GM21723 (cell line): Measurements from ENCODE around the gene MYRFL.
"Not testable (repeated sequence)": the region's sequence is repeated elsewhere in the genome, so short reads cannot be mapped to it uniquely, and the experiment has no call there.

Experiments
- ATAC-seq: cut with Tn5 transposase; IDR thresholded peaks from one replicate; pipeline ENCODE4 v1.9.1; 2021; ENCODE audit warnings: mild to moderate bottlenecking, moderate library complexity; ENCODE audit not compliant: unreplicated experiment

The MYRFL gene

DNA sequence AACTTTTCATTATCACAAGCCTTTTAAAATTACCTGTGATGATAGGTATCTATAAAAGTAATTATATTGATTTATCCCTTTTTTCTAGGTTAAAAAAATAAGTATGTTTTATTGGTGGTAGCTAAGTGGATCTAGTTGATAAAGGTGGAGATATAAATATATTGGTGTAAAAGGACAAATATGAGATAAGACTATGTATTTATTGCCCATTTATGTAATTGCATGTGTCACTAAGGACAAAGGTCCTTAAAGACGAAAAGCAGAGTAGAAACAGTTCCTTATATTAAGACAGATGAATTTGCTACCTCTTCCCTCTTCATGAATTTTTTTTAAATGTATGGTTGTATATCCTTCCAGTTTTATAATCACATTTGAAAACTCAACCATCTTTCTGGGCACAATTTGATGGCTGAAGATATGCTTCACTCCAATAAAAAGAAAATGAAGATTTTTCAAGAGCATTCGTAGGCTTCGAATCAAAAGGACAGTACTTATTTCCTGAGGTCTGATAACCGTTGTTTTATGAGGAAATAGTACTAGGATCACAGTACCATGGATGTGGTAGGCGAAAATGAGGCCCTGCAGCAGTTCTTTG is at the start of gene MYRFL:
Gene MYRFL (plus strand): TSS at position 262 of the 595 bp plus-strand sequence. CDS start 291 bp downstream, at position 553.
- no peak for ATAC-seq

- ATAC-seq = no peak
Observed at GRCh38 chr12:69779928-69780327, 45.1 kb upstream of the MYRFL start.

DNA sequence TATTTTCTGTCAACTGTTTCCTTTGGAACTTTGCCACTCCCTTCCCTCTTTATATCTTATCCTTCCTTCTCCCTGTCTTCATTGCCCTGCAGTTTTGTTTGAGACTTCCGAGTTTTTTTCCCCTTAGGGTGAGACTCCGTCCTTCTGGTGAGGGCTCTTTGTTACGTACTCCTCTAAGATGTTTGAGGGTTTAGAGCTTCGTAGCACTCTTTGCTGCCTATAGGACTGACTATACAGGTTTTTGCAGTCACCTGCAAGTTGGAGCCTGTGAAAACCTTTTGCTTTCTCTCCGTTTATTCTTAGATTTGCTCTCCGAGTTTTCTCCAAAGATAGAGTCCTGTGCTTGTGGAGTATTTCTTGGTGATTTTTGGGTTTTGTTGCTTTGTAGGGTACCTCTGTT is 41.7 kb upstream of the MYRFL start:
- ATAC-seq = no peak

- ATAC-seq = no peak
Observed at GRCh38 chr12:69789351-69789750, 35.7 kb upstream of the MYRFL start.

DNA sequence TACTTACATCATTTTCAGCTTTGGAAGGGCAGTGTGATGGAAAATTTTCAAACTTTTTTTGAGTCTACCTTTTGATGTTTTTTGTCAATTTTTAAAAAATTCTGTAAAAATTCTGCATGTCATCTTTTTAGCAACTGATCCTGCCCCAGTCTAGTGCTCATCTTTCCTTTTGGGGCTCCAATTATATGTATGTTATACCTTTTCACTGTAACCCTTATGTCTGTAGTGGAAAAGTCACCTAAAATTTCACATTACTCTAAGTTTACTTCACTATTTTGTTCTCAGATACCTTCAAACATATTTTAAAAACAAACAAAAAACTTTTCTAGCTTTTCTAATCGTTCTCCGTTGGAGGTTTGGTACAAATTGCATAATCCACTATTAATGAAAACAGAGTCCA is 32.5 kb upstream of the MYRFL start:
- no peak for ATAC-seq

- ATAC-seq = not testable (repeated sequence)
Observed at GRCh38 chr12:69807101-69807897, 17.7 kb upstream of the MYRFL start.

GRCh38 chr12:69810870-69811498 is 14.0 kb upstream of the MYRFL start:
- no peak for ATAC-seq

GRCh38 chr12:69816082-69816481 is 8.9 kb upstream of the MYRFL start:
- peak; percentile 66 for ATAC-seq

DNA sequence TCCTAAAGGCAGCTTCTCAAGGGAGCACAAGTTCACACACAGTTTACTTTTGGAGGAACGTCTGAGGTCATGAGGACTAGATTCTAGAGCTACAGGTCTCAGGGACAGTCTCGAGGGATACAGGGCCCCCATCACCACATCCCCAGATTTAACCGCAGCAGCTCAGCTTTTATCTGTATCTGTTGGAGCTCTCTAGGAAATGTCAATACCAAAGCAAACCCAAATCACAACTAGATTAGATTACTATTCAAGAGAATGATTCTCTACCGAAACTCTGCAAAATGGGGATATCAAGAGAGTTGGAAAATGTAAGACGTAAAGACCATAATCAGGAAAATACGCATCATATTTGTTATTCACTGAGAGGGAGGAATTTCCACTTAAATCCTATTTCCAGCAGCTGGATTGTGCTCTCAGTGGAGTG is 4.0 kb upstream of the MYRFL start:
- ATAC-seq = no peak

- ATAC-seq = no peak
Observed at GRCh38 chr12:69821456-69822159, 3.4 kb upstream of the MYRFL start.

DNA sequence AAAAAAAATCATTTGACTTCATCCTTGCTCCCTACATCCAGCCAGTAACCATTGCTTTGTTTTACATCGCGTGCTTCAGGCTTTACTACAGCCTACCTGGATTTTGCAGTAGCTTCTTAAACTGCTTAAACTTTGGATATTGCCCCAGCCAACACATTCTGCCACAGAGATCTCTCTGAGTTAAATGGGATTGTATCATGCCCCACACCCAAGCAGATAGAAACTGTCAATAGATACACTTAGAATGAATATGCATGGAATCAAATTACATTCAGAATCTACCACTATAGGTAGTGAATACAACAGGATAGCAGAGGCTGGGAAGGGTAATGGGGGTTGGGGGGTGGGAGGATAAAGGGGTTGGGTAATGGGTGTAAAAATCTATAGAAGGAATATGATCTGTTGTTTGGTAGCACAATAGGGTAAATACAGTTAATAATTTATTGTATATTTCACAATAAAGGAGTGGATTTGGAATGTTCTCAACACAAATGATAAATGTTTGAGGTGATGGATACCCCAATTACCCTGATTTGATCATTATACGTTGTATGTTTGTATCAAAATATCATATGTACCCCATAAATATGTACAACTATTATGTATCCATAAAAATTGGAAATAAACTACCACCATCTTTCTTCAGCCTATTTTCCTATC is 2.7 kb upstream of the MYRFL start:
- no peak for ATAC-seq

GRCh38 chr12:69824028-69824427 is 999 bp upstream of the MYRFL start:
- no peak for ATAC-seq

- ATAC-seq = no peak
Observed at GRCh38 chr12:69828897-69829296, 3.9 kb downstream of the MYRFL start.

DNA sequence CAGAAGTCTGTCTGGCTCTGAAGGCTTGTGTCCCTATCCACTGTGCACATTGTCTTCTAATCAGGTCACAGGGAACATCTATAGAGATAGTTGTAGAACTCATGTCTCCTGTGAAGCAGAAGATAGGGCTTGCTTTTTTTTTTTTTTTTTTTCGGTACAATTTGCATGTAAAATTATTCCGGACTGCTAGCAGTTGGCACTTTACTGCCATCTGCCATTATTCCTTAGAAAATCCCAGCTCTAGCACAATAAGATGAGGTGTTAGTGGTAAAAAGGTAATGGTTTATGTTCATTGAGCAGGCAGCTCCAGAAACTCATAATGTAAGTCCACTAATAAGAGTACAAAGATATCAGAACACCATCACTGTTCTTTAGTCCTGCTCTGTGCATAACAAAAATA is 8.7 kb downstream of the MYRFL start:
- ATAC-seq = no peak

GRCh38 chr12:69834147-69834546 is 9.1 kb downstream of the MYRFL start:
- ATAC-seq = no peak

DNA sequence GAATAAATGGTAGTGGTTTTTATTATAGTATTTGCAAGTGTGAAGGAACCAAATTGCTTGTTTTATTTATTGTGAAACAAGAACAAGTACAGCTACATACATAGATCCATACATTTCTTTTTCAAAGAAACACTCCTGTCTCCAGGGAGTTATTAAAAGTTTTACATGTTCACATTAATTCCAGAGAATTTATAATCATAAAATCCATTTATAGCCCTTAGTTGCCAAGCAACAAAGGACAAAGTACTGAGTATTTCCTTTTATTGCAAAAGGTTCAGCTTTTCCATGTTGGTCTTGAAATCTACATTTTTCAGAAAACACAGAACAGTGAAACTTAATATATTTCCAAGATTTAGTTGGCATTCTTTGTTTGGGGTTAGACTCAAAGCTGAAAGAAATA is 9.5 kb downstream of the MYRFL start:
- no peak for ATAC-seq

DNA sequence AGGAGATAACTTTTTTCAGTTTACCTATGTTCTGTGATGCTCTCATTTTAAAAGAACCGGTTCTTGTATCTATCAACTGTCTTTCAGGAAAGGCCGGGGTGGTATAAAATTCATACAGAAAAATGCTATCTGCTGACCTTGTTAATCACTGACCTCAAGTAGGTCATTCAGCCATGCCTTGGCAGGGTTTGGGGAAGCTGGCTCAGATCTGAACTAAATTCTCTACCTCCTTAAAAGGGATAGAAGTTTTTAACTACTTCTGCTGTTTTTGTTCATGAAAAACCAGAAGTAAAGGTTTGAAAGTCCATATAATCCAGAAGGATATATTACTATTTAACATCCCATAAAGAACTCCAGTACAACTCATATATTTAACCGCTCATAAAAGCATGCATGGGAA is 10.1 kb downstream of the MYRFL start:
- ATAC-seq = no peak

DNA sequence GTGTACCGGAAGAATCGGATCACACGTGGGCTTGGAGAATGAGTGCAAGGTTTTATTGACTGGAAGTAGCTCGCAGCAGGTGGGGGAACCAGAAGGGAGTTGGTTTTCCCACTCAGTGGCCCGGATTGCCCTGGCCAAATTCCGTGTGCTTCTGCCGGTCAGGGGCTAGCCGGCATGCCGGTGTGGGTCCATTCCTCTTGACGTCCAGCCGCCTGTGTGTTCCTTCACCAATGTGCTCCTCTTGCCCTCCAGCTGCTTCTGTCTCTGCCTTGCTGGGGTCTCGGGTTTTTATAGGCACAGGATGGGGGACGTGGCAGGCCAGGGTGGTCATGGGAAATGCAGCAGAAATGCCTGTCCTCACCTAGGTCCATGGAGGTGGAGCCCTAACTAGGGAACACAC is 11.0 kb downstream of the MYRFL start:
- no peak for ATAC-seq

DNA sequence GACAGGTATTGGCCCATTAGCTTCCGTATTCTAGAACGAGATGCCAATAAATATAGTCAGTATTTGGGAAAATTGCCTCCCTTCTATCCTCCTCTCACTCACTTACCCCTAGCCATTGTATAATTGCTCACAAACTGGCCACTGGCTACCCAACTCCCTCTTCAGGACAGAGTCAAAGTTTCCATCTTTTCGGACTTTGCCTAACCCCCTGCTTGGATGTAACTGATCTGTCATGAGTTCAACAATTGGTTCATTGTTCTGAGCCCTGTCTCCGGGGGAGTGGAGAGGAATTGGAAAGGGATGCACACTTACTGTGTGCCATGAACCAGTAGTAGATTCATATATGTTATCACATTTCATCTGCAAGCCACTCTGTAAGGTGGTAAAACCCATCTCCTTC is 12.2 kb downstream of the MYRFL start:
- ATAC-seq = no peak

DNA sequence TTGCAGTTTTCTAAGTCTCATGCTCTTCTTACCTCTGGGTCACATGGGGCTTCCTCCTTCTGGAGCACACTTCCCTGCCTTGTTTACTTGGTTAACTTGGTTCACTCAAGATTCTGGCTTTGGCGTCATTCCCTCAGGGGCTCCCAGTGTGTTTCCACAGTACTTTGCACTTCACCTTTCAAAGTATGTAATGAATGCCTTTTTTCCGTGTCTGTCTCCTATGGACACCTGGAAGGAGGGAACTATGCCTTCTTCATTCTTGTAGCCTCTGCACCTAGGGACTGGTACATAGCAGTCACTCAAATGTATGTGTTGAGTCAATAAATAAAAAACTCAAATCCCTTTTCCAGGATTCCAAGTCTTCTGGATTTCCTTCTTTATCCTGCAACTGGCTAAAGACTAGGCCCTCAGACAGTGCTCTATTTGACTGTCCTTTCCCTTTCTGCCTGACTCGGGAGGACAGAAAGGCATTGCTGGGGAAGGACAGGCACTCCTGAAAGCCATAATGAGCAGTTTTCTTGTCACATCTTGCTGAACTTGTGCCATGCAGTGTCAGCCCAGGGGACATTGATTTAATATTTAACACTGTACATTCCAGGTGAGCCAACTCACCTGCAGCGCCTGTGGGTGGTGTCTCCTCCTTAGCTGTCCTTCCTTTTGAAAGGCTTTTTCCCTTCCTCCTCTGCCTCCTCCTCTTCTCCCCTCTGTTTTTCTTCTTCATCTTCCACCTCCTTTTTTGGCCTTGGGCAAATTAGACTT is 12.8 kb downstream of the MYRFL start:
- ATAC-seq = no peak
